GM18511 (cell line): ENCODE data around the gene ZNF473.

Experiments
- ATAC-seq: cut with Tn5 transposase; IDR thresholded peaks from one replicate; pipeline ENCODE4 v1.9.1; 2021; ENCODE audit warnings: mild to moderate bottlenecking, moderate library complexity; ENCODE audit not compliant: unreplicated experiment

ZNF473 gene

GRCh38 chr19:50003254-50003788, 22.5 kb upstream of the ZNF473 start:
- no peak for ATAC-seq

- ATAC-seq = no peak
These were observed 21.9 kb upstream of the ZNF473 start for GRCh38 chr19:50003810-50004419.

GRCh38 chr19:50005428-50005827, 20.4 kb upstream of the ZNF473 start:
- ATAC-seq = no peak

DNA sequence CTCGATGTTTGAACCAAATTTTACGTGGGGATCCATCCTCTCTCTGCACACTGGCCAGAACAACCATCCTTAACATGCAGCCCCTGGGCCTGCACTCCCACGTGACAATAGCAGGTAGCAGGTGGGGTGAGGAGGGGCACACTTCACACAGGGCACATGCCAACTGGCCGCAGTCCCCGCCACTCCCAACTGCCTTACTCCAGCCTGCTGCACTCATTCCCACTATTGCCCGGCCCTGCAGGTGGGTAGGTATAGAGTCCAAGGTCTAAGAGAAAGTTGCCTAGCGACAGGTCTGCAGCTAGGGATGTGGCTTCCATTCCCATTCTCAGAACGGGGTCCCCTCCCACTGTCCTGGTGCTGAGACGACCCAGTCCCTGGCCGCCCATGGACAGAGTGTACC, 18.6 kb upstream of the ZNF473 start:
- no peak for ATAC-seq

- no peak for ATAC-seq
These were observed 17.9 kb upstream of the ZNF473 start for GRCh38 chr19:50007947-50008346.

GRCh38 chr19:50008532-50008931, 17.3 kb upstream of the ZNF473 start:
- ATAC-seq = no peak

DNA sequence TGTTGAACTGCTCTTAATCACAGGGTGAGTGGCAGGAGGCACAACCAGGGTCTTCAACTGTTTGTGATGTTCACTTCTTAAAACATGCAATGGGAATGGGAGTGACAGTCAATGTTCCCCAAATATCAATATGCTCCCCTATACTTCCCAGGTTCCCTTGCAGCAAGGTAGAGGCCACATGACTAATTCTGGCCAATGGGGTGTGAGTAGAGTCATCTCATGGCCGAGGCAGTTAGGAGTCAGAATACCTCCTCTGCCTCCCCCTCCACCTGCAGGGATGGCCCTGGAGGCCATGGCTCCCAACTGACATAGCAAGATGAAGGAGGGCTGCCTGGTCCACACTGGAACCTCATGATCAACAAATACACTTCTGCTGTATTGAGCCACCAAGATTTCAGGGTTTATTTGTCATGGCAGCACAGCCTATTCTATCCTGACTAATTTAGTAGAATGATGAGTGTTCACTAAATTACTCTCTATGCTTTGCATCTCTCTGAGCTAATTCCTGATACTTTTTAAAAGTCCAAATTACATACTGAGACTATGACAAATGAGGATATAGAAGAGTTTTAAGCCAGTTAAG, 9.5 kb upstream of the ZNF473 start:
- ATAC-seq = no peak

DNA sequence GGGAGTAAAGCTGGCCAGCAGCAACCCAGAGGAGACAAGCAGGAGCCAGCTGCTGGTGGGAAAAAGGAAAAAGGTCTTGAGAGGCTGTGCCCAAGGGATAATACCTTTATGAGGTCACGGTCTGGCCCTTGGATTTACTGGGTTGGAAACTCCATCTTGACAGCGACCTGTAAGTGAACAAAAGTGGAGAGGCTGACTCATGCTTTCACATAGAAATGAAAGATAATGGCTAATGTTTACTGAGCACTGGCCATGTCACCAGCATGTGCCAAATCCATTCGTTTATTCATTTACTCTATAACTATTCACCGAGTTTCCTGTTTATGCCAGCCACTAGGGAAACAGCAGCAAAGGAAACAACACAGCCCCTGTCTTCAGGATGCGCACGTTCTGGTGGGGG, 5.3 kb upstream of the ZNF473 start:
- ATAC-seq = no peak

GRCh38 chr19:50022823-50023222, 3.0 kb upstream of the ZNF473 start:
- ATAC-seq = no peak

- no peak for ATAC-seq
These were observed 1.1 kb upstream of the ZNF473 start for GRCh38 chr19:50024719-50025021.

DNA sequence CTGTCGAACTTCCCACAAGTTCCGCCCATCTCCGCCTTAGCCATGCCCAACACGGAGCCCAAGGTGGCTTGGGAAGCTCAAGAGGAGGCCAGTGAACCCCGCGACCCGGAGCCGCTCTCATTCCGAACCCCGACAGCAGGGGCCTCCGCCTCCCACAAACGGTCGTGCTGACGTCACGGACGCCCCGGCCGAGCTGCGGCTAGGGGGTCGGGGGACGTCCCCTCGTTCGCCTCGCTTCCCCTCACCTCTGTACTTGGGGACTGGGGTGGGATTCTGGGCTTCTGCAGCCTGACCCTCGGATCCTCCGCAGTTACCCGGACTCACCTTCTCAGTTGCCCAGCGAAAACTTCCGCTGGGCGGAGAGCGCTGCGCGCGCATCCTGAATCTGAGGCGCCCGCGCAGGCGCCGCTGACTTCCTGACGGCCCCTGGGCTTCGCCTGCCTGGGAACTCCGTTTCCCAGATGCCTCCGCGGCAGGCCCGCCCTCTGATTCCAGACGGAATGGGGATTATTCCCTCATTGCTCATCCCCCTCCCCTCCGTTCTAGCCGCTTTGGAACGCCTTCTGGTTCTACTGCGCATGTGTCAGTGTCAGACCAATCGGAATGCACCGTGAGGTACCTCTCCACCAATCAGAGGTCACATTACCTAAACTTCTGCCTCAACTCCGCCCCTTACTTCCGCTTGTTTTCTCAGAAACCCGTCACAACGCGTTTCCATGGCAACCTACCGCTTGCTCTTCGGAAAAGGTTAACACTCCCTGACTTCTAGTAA, 597 bp upstream of the ZNF473 start, which contains the start of gene VRK3:
TSS of gene VRK3 (minus strand) at position 351 of the 772 bp plus-strand sequence. CDS start 9,210 bp downstream, outside the sequence.
- ATAC-seq = peak; percentile 88

- ATAC-seq = no peak
These were observed 723 bp downstream of the ZNF473 start for GRCh38 chr19:50026550-50026906.

DNA sequence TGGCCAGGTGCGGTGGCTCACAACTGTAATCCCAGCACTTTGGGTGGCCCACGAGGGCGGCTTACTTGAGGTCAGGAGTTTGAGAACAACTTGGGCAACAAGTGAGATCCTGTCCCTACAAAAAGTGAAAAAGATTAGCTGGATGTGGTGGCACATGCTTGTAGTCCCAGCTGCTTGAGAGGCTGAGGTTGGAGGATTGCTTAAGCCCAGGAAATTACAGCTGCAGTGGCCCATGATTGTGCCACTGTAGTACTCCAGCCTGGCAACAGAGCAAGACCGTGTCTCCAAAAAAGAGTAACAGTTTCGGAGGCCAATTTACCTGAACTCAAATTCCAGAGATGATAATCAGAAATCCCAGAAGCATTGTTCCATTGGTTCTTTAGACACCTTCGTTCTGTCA, 4.4 kb downstream of the ZNF473 start:
- ATAC-seq = no peak

- ATAC-seq = no peak
These were observed 5.1 kb downstream of the ZNF473 start for GRCh38 chr19:50030937-50031336.

DNA sequence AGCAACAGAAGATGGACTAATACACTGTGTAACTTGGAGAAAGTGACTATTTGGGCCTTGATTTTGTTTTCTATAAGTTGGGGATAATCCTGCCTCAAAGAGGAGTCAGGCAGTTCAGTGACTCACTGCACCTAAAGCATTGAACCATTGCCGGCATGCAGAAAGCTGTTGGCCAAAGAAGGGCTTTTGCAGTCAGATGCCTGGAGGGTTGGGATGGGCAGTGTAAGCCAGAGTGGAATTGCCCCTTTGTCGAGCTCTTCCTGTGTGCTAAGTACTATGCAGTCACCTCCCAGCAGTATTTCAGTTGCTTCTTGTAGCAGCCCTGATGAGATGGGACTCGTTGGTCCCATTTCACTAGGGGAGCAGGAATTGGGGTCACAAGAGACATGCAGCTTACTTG, 11.1 kb downstream of the ZNF473 start:
- no peak for ATAC-seq

DNA sequence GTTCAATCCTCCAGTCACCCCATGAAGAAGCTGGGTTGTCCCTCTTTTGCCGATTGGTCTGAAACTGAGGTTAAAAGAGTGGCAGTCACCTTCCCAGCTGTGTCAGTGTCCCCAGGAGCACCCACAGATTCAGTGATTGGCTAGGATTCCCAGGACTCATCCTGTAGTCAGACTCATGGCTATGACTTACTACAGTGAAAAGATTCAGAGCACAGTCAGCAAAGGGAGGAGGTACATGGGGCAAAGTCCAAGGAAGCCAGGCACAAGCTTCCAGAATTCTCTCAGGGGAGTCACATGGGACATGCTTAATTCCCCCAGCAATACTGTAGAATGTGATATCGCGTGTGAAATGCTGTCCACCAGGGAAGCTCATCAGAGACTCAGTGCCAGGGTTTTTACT, 14.2 kb downstream of the ZNF473 start:
- no peak for ATAC-seq

GRCh38 chr19:50040967-50041366, 15.2 kb downstream of the ZNF473 start:
- no peak for ATAC-seq

DNA sequence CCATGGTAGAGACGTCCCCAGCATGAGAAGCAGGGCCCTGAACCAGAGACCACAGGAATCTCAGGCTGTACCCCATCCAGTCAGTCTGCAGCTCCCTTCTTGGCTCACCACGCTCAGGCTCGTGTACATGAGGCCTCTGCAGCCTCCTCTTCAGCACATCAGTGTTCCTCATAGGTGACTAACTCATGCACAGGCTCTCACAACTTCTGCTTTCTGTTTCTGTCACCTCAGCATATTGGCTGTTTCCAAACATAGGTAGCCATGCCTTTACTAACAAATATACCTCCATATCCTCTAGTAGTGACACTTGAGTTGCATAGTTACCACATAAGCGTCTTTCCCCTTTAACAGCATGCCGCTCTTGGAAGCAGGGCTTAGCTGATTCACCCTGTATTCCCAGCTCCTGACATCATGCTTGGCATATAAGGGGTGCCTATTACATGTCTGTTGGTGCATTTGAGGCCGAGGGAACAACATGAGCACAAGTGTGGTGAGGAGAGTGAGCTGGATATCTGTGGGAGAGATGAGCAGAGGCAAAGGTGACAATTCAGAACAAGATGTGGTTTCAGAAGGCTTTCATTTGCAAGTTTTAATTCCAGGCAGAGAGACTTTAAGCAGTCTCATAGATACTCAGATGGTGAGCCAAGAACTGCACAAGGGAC, 16.7 kb downstream of the ZNF473 start:
- ATAC-seq = no peak

- no peak for ATAC-seq
These were observed 18.2 kb downstream of the ZNF473 start for GRCh38 chr19:50043967-50044366.

DNA sequence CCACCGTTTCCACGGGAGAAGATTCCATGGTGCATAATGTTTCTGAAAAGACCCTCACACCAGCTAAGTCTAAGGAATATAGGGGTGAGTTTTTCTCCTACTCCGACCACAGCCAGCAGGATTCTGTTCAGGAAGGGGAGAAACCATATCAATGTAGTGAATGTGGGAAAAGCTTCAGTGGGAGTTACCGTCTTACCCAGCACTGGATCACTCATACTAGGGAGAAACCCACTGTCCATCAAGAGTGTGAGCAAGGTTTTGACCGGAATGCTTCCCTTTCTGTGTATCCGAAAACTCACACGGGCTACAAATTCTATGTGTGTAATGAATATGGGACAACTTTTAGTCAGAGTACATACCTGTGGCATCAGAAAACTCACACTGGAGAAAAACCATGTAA, 19.1 kb downstream of the ZNF473 start:
- ATAC-seq = no peak

DNA sequence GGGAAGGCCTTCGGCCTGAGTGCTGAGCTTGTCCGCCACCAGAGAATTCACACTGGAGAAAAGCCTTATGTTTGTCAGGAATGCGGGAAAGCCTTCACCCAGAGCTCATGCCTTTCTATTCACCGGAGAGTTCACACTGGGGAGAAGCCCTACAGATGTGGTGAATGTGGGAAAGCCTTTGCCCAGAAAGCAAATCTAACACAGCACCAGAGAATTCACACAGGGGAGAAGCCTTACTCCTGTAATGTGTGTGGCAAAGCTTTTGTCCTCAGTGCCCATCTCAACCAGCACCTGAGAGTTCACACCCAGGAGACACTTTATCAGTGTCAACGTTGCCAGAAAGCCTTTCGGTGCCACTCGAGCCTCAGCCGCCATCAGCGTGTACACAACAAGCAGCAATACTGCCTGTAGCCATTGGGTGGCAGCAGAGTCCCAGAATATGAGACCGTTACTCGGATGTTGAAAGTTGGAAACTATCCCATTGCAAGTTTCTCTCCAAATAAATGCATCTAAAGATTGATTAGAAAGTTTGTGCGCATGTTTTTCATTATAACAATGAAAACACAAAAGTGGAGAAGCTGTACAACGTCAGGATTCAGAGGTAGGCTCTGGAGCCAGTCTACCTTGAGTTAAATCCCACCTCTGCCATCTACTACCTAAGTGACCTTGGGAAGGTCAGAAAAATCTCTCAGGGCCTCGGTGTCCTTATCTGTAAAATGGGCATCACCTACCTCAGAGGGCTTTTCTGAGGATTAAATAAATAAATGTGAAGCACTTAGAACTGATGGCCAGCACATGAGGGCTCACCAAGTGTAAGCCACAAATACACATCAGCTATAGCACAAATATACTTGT, 21.1 kb downstream of the ZNF473 start:
- no peak for ATAC-seq
